Activated CD4-positive, alpha-beta memory T cell treated with anti-CD3 and anti-CD28 coated beads for 36 hours (primary cell): ENCODE measurements around the gene TEX22. TPM values are rescaled to one million over a fixed set of nuclear protein-coding genes. Genes with fewer than 3 reads are reported as not detected.
"Not testable (repeated sequence)": the region's sequence is repeated elsewhere in the genome, so short reads cannot be mapped to it uniquely, and the experiment has no call there.

Source experiments
- CTCF ChIA-PET: fragments of 350-600 bp; sonication (Branson Sonifier 250); formaldehyde crosslinking; loops from one replicate; lab custom pipeline; 2021; ENCODE audit warnings: antibody characterized with exemption, inconsistent platforms; lab: Charles Lee
- POLR2A ChIA-PET: fragments of 350-600 bp; sonication (Branson Sonifier 250); formaldehyde crosslinking; loops from one replicate; lab custom pipeline; 2021; ENCODE audit warnings: antibody characterized with exemption; lab: Charles Lee
- DNase-seq: peaks from one replicate; pipeline ENCODE4 v3.0.0-alpha.2; 2020
- H3K27ac Mint-ChIP-seq: one replicate; pipeline ENCODE4 v1.8.0; 2021; ENCODE audit warnings: mixed read lengths
- H3K27me3 Mint-ChIP-seq: one replicate; pipeline ENCODE4 v1.8.0; 2021; ENCODE audit warnings: mixed read lengths
- H3K36me3 Mint-ChIP-seq: one replicate; pipeline ENCODE4 v1.8.0; 2021; ENCODE audit warnings: mixed read lengths
- H3K4me1 Mint-ChIP-seq: one replicate; pipeline ENCODE4 v1.8.0; 2021; ENCODE audit warnings: low read depth, mixed read lengths
- H3K4me3 Mint-ChIP-seq: one replicate; pipeline ENCODE4 v1.8.0; 2021; ENCODE audit warnings: mild to moderate bottlenecking, mixed read lengths
- H3K9me3 Mint-ChIP-seq: one replicate; pipeline ENCODE4 v1.8.0; 2021; ENCODE audit warnings: mixed read lengths
- intact Hi-C: fragments of 100-400 bp; cut with micrococcal nuclease; formaldehyde crosslinking; loops from one replicate; pipeline ENCODE4 v1.15.1; 2023
- total RNA-seq, 2 experiments: library from RNA; stranded (reverse); gene quantifications; one replicate each; pipeline ENCODE4 v1.2.3, GENCODE V29; 2021

Gene TEX22
- total RNA-seq, 2 experiments from 2014 or later, result 0.83 to 0.90 TPM

DNA sequence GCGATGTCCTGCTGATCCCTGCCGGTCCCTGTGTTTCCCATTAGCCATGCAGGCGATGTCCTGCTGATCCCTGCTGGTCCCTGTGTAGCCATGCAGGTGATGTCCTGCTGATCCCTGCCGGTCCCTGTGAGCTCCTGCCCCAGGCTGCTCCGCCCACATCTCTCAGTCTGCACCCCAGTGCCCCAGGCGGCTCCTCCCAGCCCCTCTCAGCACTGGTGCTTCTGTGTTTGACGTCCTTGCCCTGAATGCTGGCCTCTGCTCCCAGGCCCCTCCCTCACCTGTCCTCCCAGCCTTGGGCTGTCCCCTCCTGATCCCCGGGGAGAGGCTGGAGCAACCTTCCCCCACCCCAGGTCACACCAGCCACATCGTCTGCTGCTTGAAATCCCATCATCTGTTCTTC lies 41.4 kb upstream of the TEX22 start:
- no peak overlapping the region for H3K4me3 Mint-ChIP-seq
- H3K4me1 Mint-ChIP-seq, result peaks cover 2% of the 10 kb centered on the region
- no peak overlapping the region for H3K27ac Mint-ChIP-seq
- ChIA-PET POLR2A (no interaction called here), CTCF (interaction anchor here (0.6 kb wide), 1 partner anchor 406 kb away, joined by 3 read pairs; no protein-coding TSS in a partner anchor)
- intact Hi-C loops, result no loop called here
- no peaks in the 10 kb centered on the region for H3K9me3 Mint-ChIP-seq
- no peaks in the 10 kb centered on the region for H3K36me3 Mint-ChIP-seq
- no peaks in the 10 kb centered on the region for H3K27me3 Mint-ChIP-seq
- DNase-seq, result no peak

GRCh38 chr14:105357626-105358025 lies 40.7 kb upstream of the TEX22 start:
- no peaks in the 10 kb centered on the region for H3K27me3 Mint-ChIP-seq
- H3K4me3 Mint-ChIP-seq, result no peak overlapping the region
- intact Hi-C loops, result no loop called here
- POLR2A ChIA-PET, result no interaction called here
- H3K27ac Mint-ChIP-seq, result no peak overlapping the region
- CTCF ChIA-PET, result no interaction called here
- no peak for DNase-seq
- no peaks in the 10 kb centered on the region for H3K4me1 Mint-ChIP-seq
- no peaks in the 10 kb centered on the region for H3K9me3 Mint-ChIP-seq
- no peaks in the 10 kb centered on the region for H3K36me3 Mint-ChIP-seq

- no peaks in the 10 kb centered on the region for H3K27me3 Mint-ChIP-seq
- H3K36me3 Mint-ChIP-seq, result no peaks in the 10 kb centered on the region
- no peaks in the 10 kb centered on the region for H3K9me3 Mint-ChIP-seq
- no peak overlapping the region for H3K27ac Mint-ChIP-seq
- peaks cover 3% of the 10 kb centered on the region for H3K4me1 Mint-ChIP-seq
- no peak overlapping the region for H3K4me3 Mint-ChIP-seq
- CTCF ChIA-PET, result no interaction called here
- no peak for DNase-seq
- POLR2A ChIA-PET, result no interaction called here
- intact Hi-C loops, result no loop called here
Observed at GRCh38 chr14:105358140-105358846, 40.0 kb upstream of the TEX22 start.

DNA sequence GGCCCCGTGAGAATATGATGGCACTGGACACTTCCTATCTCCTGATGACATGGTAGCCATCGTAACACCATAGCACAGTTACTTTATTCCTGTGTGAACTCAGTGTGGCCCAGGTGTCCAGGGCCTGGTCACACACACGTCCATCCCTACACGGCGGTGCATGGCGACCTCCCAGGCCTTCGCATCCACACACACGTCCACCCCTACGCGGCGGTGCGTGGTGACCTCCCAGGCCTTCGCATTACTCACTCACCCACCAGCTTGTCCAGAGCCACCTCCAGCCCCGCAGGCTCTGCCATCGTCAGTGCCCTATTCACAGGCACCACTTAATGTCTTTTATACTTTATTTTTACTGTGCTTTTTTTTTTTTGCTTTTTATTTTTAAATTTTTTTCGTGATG lies 39.4 kb upstream of the TEX22 start:
- POLR2A ChIA-PET, result no interaction called here
- H3K27ac Mint-ChIP-seq, result no peak overlapping the region
- intact Hi-C loops, result no loop called here
- peaks cover 2% of the 10 kb centered on the region for H3K27me3 Mint-ChIP-seq
- no peak overlapping the region for H3K4me3 Mint-ChIP-seq
- H3K36me3 Mint-ChIP-seq, result no peaks in the 10 kb centered on the region
- CTCF ChIA-PET, result no interaction called here
- peaks cover 7% of the 10 kb centered on the region for H3K4me1 Mint-ChIP-seq
- DNase-seq, result no peak
- H3K9me3 Mint-ChIP-seq, result no peaks in the 10 kb centered on the region

DNA sequence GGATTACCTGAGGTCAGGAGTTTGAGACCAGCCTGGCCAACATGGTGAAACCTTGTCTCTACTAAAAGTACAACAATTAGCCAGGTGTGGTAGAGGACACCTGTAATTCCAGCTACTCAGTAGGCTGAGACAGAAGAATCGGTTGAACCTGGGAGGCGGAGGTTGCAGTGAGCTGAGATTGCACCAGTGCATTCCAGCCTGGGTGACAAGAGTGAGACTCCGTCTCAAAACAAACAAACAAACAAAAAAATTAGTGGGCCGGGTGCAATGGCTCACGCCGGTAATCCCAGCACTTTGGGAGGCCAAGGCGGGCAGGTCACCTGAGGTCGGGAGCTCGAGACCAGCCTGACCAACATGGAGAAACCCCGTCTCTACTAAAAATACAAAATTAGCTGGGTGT lies 36.9 kb upstream of the TEX22 start:
- POLR2A ChIA-PET, H3K36me3 Mint-ChIP-seq, H3K27me3 Mint-ChIP-seq, H3K4me3 Mint-ChIP-seq, DNase-seq, intact Hi-C loops, H3K4me1 Mint-ChIP-seq, H3K9me3 Mint-ChIP-seq, H3K27ac Mint-ChIP-seq: not testable (repeated sequence)
- CTCF ChIA-PET, result interaction anchor here (1.3 kb wide), 1 partner anchor 9 kb away, joined by 4 read pairs; no protein-coding TSS in a partner anchor

GRCh38 chr14:105363847-105364708 lies 34.3 kb upstream of the TEX22 start:
- intact Hi-C loops, result no loop called here
- no peaks in the 10 kb centered on the region for H3K9me3 Mint-ChIP-seq
- peaks cover 3% of the 10 kb centered on the region for H3K27me3 Mint-ChIP-seq
- POLR2A ChIA-PET, result no interaction called here
- CTCF ChIA-PET, result interaction anchor here (1.6 to 2.4 kb wide), 2 partner anchors 117 to 126 kb away, joined by 5 to 11 read pairs; no protein-coding TSS in a partner anchor
- no peak overlapping the region for H3K4me3 Mint-ChIP-seq
- no peaks in the 10 kb centered on the region for H3K36me3 Mint-ChIP-seq
- no peak overlapping the region for H3K27ac Mint-ChIP-seq
- H3K4me1 Mint-ChIP-seq, result peaks cover 9% of the 10 kb centered on the region
- peak; percentile 36 for DNase-seq

- H3K9me3 Mint-ChIP-seq, result no peaks in the 10 kb centered on the region
- ChIA-PET CTCF (interaction anchor here (2.4 kb wide), 1 partner anchor 125 kb away, joined by 11 read pairs; no protein-coding TSS in a partner anchor), POLR2A (no interaction called here)
- peaks cover 3% of the 10 kb centered on the region for H3K27me3 Mint-ChIP-seq
- H3K27ac Mint-ChIP-seq, result no peak overlapping the region
- no peak overlapping the region for H3K4me3 Mint-ChIP-seq
- H3K4me1 Mint-ChIP-seq, result peaks cover 9% of the 10 kb centered on the region
- no peak for DNase-seq
- no peaks in the 10 kb centered on the region for H3K36me3 Mint-ChIP-seq
- intact Hi-C loops, result no loop called here
Observed at GRCh38 chr14:105365101-105365500, 33.2 kb upstream of the TEX22 start.

- H3K4me1 Mint-ChIP-seq, result peaks cover 9% of the 10 kb centered on the region
- H3K9me3 Mint-ChIP-seq, result no peaks in the 10 kb centered on the region
- peaks cover 3% of the 10 kb centered on the region for H3K27me3 Mint-ChIP-seq
- no peak overlapping the region for H3K4me3 Mint-ChIP-seq
- CTCF ChIA-PET, result interaction anchor here (2.4 kb wide), 1 partner anchor 124 kb away, joined by 11 read pairs; no protein-coding TSS in a partner anchor
- intact Hi-C loops, result no loop called here
- POLR2A ChIA-PET, result no interaction called here
- no peaks in the 10 kb centered on the region for H3K36me3 Mint-ChIP-seq
- no peak for DNase-seq
- H3K27ac Mint-ChIP-seq, result no peak overlapping the region
Observed at GRCh38 chr14:105365681-105366080, 32.7 kb upstream of the TEX22 start.

DNA sequence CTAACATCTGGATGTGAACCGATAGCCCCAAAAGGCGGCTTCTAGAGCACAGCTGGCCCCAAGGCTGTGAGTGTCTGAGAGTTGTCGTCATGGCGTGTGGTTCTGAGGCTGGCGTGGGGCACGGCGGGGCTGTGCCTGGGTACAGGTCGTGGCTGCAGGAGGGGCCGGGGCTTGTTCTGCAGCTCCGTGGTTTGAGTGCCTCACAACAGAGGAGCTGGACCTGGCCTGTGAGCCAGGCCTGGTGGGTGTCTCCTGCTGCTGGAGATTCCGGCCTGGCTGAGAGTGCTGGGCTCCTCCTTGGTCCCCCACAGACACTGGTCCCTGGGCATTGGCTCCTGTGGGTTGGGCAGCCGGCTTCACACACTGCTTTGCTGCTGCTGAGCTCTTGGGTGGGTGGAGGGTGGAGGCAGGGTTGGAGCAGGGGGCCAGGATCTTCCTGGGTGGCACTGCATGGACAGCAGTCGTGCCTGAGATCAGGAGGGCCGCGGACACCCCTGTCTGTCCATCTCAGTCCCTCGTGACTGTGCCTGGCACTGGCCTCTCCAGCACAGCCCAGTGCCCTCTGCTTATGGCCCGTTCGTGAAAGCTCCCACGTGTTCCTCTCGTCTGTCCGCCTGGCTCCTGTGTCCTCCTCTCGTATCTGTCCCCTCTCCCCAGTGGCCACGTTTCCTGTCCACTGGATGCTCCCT lies 31.8 kb upstream of the TEX22 start:
- Mint-ChIP-seq H3K27me3 (peaks cover 3% of the 10 kb centered on the region), H3K9me3 (no peaks in the 10 kb centered on the region), H3K4me1 (peaks cover 9% of the 10 kb centered on the region), H3K27ac (no peak overlapping the region), H3K4me3 (no peak overlapping the region), H3K36me3 (no peaks in the 10 kb centered on the region)
- intact Hi-C loops, result no loop called here
- ChIA-PET CTCF (interaction anchor here (2.4 kb wide), 1 partner anchor 123 kb away, joined by 11 read pairs; no protein-coding TSS in a partner anchor), POLR2A (no interaction called here)
- no peak for DNase-seq

- Mint-ChIP-seq H3K27me3 (peaks cover 3% of the 10 kb centered on the region), H3K4me3 (no peak overlapping the region), H3K27ac (no peak overlapping the region), H3K9me3 (no peaks in the 10 kb centered on the region), H3K4me1 (peaks cover 9% of the 10 kb centered on the region), H3K36me3 (no peaks in the 10 kb centered on the region)
- intact Hi-C loops, result no loop called here
- POLR2A ChIA-PET, result no interaction called here
- DNase-seq, result no peak
- CTCF ChIA-PET, result no interaction called here
Observed at GRCh38 chr14:105367116-105368031, 31.0 kb upstream of the TEX22 start.

GRCh38 chr14:105368032-105368417 lies 30.3 kb upstream of the TEX22 start:
- Mint-ChIP-seq H3K27ac (no peak overlapping the region), H3K4me3 (no peak overlapping the region), H3K36me3 (no peaks in the 10 kb centered on the region), H3K4me1 (peaks cover 6% of the 10 kb centered on the region), H3K9me3 (no peaks in the 10 kb centered on the region), H3K27me3 (peaks cover 3% of the 10 kb centered on the region)
- POLR2A ChIA-PET, result no interaction called here
- CTCF ChIA-PET, result no interaction called here
- no peak for DNase-seq
- intact Hi-C loops, result no loop called here
